GM19043 (cell line): ENCODE measurements around the gene FOXF1.

ENCODE experiments used
- ATAC-seq: cut with Tn5 transposase; IDR thresholded peaks from one replicate; pipeline ENCODE4 v1.9.1; 2021; ENCODE audit warnings: low read depth; ENCODE audit not compliant: unreplicated experiment

The FOXF1 gene

DNA sequence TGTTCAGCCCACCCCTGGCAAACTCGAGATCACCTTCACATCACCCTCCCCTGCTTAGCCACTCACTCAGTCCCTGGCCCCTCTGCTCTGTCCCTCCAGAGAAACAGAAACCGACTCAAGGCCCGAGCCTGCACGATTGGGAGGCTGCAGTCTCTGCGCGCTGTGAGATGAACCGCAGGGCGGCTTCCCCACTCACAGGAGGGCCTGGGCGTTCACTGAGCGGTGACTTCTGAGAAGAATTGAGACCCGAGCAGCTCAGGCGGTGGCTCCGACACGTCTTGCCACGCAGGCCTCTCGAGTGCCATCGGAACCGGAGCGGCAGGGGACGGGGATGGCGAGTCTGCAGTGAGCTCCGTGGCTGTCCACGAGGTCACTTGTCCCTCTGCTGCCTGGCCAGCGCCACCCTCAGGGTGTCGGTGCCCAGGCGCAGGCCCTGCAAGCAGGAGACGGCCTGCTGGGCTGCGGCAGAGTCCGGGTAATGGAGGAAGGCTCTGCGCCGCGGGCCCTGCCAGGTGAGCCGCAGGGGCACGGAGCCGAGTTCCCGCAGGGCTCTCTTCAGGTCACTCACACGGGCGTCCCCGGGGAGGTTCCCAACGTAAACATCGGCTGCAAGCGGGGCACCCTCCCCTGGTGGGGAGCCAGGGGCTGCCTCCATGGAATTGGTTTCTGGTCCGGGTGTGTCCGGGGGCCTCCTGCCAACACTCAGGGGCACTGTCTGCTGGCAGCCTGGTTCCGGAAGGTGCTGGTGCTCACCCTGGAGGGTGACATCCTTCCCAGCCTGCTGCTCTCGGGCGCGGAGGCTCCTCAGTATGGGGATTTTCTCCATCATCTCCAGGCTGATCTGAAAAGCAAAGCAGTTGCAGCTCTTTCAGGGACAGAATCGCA, 21.6 kb downstream of the FOXF1 start:
- no peak for ATAC-seq

- ATAC-seq = no peak
Measured at GRCh38 chr16:86532526-86532815, 22.1 kb downstream of the FOXF1 start.

GRCh38 chr16:86533076-86533475, 22.7 kb downstream of the FOXF1 start:
- no peak for ATAC-seq

- ATAC-seq = no peak
Measured at GRCh38 chr16:86533767-86534351, 23.5 kb downstream of the FOXF1 start.

DNA sequence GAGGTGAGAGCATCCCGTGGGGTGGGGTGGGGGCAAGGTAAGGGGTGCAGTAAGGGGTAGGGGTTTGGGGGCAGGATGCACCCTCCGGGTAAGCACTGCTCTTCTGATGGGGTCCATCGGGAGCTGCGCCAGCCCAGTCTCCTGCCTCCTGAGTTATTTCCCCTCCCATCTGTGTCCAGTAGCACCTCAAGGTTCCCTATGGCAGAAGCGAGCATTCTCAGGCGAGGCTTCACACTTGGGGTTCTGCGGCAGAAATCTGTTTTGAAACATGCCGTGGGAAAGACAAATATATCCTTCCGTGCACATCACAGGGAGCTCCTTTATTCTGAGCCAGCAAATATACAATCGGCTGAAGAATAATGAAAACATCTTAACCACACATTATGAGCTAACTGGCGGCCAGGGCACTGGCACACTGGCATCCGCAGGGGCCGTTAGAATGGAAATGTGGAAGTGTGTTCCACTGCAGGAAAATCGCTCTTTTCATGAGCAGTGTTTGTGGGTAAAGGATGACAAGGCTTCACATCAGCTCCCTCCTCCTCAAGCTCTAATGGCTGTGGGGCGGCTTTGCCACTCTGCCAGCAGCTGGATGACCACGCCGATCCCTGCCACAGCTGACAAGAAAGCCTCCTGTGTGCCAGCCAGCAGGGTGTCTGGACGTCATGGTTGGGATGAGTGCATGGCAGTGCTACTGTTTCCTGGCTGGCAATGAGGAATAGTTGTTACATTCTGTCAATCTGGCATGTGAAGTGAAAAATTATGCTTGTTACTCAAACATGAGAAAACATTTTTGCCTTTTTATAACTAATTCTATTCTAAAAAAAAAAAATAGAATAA, 24.7 kb downstream of the FOXF1 start:
- ATAC-seq = no peak

- ATAC-seq = no peak
Measured at GRCh38 chr16:86536621-86537020, 26.3 kb downstream of the FOXF1 start.

DNA sequence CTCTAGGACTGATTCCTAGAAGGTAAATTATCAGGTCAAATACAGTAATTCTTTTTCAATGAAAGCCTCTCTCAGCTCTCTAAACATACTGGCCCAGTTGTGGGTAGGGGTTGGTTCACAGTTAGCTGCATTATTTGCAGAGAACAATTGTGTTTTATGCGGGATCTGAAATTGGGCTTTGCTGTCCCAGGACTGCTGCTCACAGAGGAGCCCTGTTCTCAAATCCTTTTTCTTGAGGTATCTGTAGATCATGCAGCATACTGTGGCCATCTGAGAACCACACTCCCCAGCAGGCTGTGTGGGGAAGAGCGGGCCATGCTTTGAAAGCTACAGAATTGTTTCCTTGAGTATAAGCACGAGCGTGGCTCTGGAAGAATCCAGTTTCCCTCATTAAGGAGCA, 27.2 kb downstream of the FOXF1 start:
- ATAC-seq = no peak

- no peak for ATAC-seq
Measured at GRCh38 chr16:86538196-86538780, 28.0 kb downstream of the FOXF1 start.

GRCh38 chr16:86540894-86541293, 30.6 kb downstream of the FOXF1 start:
- ATAC-seq = no peak

DNA sequence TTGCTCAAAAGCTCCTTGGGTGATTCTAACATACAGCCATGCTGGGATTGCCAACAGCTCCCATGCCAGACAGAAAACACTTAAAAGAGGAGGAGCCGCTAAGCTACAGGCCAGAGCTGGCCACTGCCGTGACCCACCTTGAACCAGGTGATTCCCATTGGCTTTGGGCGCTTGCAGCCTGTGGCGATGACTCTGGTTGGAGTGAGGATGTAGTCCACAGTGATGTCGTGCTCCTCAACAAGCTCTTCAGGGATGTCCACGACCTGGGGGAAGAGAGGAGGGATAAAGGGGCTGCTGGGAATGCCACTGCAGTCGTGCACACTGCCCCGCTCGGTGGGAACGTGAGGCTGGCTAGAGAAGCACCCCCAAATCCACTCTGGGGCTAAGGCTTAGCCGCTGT, 31.2 kb downstream of the FOXF1 start:
- ATAC-seq = no peak

DNA sequence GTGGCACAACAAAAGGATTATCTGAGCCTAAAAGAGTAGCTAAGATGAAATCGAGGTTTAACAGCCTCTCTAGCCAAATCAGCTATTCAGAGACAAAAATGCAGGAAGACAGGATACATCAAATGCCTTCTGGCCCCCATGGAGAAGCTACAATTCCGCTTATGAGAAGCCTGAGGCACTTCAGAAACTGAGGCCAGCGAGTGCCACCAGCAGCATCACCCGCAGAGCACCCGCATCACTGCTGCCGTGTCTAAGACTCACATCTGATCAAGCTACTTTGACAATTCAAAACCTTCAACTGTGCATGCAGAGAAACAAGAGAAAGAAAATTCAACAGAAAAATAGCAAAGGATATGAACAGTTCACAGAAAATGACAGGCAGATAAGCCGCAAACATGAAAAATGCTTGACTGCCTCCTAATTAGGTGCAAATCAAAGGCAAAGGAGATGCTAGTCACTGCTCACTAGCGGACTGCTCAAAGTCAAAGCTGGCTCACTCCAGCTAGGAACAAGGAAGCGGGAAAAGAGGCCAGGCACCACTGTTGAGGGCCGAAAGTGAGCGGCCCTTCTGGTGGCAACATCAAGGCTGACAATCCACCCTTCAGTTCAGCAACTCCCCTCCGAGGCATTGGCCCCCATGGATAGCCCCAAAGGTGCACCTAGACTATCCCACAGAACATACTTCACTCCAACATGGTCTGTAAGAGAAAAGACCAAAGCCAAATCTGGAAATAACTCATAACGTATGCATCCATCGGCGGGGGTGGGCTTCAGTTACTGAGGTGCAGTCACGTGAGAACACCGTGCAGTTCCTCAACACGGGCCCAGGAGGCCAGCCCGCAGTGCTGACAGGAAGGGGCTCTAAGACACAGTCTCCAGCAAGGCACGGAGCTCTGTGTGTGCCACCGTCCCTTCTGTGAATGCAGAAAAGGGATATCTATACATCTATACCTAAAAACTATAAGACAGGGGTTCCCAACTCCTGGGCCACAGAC, 32.7 kb downstream of the FOXF1 start:
- no peak for ATAC-seq

DNA sequence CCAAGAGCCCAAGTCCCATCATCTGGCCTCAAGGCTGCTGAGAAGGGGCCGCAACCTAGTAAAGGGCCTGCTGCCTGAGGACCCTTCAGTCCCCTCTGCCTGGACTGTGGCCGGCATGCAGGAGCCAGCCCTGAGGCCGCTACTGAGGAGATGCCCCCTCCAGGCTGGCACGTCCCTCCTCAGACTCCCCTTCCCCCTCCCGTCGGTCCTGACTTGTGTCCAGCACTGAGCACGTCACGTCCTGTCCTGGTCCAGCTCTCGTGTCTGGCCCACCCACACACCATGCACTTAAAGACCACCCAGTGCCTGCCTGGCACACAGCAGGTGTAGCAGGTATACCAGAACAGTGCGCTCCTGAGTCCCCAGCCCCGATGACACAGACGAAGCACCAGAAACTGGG, 35.2 kb downstream of the FOXF1 start:
- no peak for ATAC-seq

- no peak for ATAC-seq
Measured at GRCh38 chr16:86545954-86546637, 35.8 kb downstream of the FOXF1 start.

GRCh38 chr16:86546638-86547013, 36.3 kb downstream of the FOXF1 start:
- no peak for ATAC-seq

DNA sequence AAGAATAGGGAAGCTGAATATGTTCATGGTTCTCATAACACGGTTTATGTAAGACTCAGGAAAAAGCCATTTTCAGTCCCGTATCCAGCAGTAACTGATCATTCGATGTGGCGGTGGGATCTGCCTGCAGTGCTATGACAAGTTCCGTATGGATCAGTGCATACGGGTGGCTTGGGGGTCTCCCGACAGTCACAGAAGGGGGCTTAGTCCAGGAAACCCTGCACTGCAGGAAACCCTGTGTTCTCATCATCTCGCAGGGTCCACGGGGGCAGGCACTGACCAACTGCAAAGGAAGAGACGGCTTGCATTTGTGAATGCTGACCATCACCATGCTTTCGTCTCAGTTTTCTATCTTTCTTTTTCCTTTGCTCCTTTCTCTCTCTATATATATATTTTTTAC, 37.0 kb downstream of the FOXF1 start:
- no peak for ATAC-seq

DNA sequence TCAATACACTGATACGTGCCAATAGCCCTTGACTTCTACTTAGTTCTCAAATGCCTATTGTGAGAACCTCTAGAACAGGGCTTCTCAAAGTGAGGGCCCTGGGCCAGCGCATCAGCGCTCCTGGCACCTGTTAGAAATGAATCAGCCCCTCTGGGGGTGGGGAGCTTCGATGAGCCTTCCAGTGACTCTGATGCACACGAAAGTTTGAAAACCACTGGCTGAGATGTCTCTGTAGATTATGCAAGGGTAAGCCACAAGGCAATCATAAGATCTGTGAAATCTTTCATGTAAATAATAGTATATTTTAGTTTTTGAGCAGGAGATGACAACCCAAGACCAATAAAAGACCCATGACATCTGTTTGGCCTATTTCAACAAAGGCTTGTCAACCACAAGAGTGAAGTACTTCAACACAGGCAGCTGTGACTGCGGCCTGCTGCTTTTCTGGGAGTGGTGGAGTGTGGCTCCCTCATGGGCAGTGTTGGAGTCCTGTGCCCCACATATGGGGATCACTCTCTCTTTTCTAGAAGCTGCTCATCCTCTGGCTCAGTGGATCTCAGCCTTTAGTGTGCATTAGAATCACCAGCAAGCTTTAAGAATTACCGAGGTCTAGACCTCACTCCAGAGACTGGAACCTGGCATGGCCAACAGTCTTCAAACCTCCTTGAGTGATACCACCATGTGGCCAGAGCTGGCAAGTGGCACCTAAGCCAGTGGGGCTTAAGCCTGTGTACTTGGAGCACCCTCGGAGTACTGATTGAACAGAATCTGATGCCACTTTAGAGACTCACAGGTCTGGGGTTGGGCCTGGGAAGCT, 39.0 kb downstream of the FOXF1 start:
- no peak for ATAC-seq

- ATAC-seq = no peak
Measured at GRCh38 chr16:86549893-86550190, 39.5 kb downstream of the FOXF1 start.

GRCh38 chr16:86550281-86550680, 40.0 kb downstream of the FOXF1 start:
- no peak for ATAC-seq

DNA sequence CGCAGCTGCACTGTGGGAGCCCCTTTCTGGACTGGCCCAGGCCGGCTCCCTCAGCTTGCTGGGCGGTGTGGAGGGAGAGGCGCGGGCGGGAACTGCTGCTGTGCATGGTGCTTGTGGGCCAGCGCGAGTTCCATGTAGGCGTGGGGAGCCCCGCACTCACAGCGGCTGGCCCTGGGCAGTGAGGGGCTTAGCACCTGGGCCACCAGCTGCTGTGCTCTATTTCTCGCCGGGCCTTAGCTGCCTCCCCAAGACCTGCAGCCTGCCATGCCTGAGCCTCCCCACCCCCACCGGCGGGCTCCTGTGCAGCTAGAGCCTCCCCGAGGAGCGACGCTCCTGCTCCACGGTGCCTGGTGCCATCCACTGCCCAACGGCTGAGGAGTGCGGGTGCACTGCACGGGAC, 43.0 kb downstream of the FOXF1 start:
- no peak for ATAC-seq
